Amniotic epithelial cell (primary cell): ENCODE measurements around the gene COMT.
"Not testable (repeated sequence)": the region's sequence is repeated elsewhere in the genome, so short reads cannot be mapped to it uniquely, and the experiment has no call there.

Experiments
- DNase-seq: peaks from one replicate; pipeline ENCODE4 v3.0.0-alpha.2; 2010; ENCODE audit warnings: low read depth

The COMT gene

DNA sequence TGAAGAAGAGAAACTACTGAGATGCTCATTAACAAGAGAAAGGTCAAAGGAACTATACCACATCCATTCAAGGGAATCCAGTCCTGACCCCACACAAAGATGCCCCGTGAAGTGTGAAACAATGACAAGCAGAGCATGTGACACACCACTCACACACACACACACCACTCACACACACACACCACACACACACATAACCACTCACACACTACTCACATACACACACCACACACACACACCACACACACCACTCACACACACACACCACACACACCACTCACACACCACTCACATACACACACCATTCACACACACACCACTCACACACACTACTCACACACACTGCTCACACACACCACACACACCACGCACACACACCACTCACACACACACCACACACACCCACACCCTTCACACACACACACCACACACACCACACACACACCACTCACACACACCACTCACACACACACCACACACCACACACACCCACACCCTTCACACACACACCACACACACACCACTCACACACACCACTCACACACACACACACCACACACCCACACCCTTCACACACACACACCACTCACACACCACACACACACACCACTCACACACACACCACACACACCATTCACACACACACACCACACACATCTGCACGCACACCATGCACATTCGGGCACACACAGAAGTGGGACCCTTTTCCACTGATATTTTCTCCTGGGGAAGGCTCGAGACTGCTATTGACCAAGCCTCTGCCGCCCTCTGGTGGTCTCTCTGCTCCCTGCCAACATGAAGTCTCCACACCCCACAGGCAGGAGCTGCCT is 32.0 kb upstream of the COMT start:
- DNase-seq = peak; percentile 64

DNA sequence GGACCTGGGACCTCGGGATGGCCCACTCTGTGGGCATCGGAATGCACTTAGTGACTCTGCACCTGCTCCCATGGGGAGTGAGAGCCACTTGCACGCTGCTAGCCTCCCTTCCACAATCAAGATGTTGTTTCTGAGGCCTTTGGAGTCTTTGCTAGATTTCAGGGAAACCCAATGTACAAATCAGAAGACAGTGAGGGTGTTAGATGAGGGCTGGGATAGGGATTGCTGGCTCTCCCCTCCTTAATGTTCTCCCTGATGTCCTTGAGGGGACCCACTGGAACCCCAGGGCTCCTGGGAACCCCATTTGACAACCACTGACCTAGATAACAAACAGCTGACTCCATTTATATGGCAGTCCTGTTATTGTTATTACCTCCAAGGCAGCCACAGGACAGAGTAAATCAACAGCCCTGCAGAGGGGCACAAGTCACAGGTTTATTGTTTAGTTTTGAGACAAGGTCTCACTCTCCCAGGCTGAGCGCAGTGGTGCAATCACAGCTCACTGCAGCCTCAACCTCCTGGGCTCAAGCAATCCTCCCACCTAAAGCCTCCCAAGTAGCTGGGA is 31.3 kb upstream of the COMT start:
- no peak for DNase-seq

DNA sequence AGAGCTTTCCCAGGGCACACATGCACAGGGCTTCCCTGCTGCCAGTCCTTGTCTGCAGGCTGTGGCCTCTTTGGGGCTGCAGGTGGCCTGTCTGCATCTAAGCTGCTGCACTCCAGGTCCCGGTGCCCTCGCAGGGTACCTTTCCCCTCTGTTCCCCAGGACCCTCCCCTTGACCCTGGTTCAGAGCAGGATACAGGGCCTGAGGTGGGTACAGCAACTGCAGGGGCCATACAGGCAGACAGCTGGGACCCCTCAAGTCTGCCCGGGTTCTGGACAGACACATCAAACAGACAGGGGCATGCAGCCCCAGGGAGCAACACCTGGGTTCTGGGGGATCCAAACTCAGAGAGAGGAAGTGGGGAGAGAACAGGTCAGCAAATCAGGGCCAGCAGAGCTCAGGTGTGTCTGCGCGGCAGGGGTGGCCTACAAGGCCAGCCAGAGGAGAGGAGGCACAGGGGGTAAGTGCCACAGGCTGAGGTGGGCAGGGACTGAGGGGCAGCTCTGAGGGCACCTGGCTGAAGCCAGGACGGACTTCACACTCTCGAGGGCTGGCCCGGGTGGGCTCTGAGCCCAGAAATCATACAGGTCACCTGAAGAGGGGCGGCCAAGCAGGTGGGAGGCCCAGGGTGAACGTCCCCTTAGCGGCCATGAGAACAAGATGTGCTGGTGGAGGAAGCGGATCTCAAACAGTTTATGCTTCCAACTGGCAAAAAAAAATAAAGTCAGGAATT is 29.9 kb upstream of the COMT start:
- DNase-seq = no peak

DNA sequence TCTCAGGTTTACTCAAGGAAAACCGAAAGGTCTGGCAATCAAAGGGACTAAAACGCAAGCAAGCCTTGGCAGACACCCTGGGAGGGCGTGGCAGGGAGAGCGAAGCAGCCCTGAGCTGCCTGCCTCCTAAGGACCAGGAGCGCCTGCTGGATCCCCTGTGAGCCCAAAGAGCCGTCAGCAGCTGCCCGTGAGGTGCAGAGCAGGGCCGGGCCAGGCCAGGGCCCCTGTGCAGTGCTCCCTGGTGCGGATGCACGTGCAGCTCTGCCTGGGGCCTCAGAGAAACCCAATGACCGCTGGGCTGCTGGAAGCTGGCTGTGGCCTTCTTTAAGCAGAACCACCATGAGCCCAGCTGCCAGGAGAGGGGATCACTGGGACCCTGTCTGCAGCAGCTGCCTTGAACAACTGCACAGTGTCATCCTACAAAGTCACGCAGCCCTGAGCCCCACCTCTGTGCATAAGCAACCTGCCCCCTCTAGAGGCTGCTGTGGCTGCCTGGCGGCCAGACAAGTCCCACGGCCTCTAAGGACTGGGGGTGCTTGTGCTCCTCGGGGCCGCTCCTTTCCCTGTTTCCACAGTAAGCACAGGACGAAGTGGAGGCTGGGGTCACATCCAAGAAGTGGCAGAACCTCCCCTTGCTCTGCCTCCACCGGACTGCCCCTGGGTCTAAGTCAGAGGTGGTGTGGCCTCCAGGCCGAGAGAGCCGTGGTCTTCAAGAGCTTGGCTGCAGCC is 29.1 kb upstream of the COMT start:
- no peak for DNase-seq

DNA sequence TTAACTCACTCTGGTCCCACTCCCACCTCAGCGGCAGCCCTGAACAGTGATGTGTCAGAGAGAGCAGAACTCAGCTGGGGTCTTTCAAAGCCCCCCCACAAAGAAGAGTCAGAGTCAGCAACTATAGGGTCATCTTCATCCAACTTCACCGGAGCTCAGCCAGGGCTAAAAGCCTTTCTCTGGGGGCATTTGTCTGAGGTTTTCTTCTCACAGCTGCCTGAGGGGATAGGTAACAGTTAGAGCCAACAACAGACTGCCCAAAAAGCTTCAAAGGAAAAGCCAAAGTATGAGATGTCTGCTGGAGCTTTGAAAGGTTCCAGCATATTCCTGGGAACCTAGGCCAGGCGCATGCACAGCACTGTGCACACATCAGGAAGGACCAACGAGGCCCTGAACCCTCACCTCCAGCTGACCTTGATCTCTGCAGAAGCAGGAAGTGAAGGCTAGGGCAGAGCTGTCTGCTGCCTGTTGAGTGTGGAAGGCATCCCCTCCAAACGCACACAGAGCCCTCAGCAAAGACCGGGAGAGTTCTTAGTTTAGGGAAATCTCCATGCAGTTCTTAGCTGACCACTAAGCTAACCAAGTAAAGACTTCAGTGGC is 28.1 kb upstream of the COMT start:
- no peak for DNase-seq

DNA sequence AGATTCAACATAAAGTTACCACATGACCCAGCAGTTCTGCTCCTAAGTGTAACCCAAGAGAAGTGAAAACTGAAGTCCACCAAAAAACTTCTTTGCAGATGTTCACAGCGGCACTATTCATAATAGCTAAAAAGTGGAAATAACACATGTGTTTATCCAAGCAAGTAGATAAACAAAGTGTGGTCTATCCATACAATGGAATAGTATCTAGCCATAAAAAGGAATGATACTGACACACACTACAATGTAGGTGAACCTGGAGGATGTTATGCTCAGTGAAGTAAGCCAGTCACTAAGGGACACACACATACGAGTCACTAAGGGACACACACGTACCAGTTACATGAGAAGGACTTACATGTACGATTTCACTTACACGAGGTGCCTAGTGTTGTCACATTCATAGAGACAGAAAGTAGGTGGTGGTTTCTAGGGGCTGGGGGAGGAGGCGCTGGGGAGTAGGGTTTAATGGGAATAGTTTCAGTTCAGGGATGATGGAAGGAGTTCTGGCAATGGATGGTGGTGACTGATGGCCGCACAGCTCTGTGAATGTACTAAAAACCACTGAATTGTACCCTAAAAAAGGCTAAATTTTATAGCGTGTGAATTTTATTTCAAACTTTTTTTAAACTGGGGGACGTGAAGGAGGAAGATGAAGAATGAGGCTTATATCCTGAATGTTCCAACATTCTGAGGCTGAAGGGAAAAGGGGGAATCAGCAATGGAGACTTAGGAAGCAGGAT is 27.2 kb upstream of the COMT start:
- DNase-seq = no peak

DNA sequence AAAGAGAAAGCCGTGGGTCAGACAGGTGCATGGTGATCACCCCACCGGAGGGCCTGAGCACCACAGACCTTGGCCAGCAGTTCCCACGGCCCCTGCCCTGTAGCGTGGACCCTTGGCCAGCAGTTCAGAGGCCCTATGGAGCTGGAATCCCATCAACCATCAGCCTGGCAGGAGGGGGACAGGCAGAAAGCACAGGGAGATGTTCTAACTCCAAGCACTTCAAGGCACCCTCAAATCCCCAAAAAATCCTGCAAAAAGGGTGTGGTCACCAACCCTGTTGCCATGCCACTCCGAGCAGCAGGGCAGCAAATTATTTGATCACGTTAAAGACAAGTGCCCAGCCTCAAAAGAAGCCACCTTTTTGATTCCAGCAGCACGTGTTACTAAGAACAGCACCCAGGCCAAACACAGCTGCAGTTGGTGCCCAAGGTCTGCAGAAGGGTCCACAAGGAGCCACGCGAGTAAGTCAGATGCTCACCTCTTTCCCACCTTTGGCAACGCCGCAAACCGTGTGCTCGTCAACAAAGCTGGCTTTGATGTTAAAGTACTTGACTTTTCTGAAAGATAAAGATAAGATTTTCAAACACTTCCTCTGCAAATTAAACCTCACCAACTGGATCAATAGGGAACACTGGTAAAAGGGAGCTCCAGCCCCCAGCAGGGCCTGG is 26.2 kb upstream of the COMT start:
- DNase-seq = no peak

DNA sequence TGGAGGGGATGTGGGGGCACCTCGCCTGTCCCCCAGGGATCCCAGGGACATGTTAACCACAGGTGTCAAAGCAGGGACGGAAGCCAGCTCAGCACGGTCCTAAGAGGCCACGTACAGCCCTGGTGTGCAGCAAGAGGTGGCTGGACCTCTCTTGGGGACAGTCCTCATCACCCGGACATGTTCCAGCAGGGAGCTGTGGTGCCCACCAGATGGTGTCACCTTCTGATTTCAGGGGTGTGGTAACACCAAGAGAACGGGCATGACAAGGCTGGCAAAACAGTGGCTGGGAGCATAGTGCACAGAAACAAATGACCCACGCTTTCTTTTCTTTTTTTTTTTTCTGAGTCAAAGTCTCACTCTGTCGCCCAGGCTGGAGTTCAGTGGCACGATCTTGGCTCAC is 25.6 kb upstream of the COMT start:
- DNase-seq = no peak

DNA sequence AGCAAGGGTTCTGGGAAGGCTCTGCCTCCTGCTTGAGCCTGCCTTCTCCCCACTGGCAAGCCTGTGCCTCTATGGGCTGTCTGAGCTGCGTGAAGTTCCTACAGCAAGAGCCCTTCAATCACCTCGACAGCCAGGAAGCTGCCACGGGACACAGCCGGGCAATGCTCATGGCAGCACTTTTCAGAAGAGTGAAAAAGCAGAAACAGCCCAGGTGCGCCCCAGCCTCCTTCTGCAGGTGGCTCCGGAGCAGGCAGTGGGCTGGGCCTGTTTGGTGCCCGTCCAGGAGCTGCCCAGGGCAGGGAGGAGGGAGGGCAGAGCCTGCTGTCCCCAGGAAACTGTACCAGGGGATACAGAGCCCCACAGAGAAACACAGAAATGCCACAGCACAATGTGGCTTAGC is 24.6 kb upstream of the COMT start:
- no peak for DNase-seq

DNA sequence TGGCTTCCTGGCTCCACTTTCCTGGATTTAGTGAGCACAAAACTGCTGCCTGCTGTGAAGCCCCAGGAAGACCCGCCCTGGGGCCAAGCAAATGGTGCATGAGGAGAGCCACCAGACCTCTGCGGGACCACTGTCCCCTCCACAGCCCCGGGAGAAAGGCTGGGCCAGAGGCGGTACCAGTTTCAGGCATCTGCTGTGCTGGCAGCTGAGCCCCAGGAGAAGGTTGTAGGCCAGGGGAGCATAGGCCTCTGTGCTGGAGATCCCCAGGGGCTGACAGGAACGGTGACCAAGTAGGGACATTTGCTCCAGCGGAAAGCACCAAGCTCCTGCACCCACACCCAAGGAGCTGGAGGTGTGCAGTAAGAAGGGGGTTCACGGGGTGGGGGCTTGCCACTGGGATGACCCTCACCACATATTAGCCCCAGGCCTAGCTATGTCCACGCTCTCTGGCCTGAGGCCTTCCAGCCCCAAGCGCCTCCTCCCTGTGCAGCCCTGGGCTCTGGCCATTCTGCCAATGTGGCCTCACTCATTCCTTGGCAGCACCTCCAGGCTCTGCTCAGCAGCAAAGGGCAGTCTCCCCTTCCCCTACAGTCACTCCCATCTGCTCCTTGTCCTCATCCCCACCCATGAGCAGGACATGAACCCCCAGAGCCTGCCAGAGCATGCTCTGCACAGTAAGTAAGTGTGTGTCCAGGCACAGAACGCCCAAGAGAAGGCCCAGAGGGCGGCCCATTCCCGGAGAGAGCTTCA is 24.0 kb upstream of the COMT start:
- DNase-seq = no peak

DNA sequence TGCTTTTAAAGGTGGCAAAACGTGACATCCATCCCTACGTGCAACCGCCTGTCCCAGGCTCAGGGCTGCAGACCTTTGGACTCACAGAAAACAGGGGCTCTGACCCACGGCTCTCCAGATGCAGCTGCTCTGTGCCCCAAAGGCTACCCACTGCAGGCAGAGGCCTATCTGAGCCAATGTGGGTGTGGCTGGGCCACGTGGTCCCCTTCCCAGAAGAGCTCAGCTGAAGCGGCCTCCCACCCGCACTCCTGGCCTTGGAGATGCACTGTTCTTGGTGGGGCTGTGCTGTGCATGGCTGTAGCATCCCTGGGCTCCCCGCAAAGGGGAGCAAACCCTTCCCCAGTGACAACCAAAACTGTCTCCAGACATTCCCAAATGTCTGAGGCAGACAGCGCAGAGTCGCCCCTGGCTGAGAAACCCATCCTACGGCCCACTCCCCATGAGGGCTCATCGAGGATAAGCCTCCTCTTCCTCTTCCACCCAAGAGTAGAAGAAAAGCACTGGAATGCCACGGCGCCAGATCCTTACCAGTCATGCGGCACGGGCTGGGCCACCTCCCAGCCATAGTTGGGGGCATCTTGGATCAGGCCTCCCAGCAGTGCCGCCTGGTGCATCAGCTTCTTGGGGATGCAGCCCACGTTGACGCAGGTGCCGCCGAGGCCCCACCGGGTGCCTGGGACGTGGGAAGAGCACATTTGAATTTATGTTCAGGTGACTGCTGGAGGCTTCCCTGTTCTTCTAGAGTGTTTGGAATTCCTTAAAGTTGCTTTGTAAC is 23.1 kb upstream of the COMT start:
- DNase-seq = no peak

DNA sequence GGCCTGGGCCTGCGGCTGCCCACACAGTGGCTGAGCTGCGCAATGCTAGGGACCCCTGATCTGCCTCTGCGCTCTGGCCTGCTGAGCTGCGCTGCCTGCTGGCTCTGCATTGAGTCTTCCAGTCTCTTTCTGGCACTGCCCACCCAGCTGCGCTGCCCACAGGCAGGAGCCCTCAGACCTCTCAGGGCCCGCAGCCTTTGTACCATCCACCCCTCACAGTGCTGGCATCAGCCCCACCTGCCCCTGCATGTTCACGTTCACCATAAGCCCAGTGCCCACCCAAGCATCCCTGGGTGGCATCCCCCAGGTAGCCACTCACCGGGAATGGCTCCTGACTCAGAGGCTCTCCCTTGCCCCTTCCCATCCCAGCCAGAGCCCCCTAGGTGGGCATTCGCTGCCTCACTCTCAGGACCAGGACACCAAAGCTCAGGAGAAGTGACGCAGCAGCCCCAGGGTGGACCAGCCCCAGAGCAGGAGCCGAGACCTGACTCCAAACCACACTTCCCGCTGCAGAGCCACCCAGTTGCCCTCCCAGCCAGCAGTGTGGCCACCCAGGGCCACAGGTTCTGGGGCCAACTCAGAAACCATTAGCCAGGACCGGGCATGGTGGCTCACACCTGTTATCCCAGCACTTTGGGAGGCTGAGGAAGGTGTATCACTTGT is 21.7 kb upstream of the COMT start:
- DNase-seq = no peak

DNA sequence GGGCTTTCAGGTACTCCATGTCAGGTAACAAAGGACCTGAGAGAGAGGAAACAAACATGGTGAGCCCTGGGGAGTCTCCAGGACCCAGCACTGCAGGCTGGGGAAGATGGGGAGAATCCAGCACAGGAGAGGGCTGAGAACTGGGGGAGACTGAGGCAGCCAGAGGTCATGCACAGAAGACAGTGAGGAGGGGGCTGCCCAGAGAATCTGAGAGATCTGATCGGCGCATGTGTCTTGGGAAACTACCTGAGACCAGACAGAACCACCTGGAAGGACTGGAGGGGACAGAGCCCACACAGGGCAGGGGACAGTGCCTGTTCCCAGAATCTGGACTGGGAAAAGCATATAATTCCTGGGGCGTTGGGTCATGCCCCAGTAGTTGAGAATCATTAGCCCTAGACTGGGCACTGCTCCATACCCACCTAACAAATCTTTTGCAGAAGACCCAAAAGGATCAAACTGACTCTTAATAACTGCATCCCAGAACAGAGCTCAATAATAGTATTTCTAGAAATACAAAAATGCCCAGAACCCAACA is 20.0 kb upstream of the COMT start:
- DNase-seq = no peak

DNA sequence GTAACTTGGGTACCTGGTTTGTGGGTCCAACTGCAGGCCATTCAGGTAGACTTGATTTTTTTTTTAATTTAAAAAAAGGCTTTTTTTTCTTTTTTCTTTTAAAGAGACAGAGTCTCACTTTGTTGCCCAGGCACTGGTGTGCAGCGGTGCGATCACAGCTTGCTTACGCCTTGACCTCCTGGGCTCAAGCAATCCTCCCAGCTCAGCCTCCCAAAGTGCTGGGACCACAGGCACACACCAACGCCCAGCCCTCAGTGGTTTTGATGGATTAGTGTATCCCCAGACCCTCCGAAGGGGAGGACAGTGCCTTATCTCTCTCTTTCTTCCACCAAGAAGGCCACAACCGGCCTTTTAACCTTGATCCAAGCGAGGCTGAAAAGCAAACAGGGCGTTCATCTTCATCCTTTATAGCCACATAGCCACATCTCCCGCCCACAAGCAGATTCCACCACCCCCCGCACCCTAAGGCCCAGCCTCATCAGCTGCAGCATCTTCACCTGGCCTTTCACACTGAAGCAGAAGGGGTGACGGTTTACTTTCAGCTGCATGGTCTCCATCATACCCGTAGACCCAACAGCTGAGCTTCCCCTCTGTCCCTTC is 17.6 kb upstream of the COMT start:
- DNase-seq = no peak

DNA sequence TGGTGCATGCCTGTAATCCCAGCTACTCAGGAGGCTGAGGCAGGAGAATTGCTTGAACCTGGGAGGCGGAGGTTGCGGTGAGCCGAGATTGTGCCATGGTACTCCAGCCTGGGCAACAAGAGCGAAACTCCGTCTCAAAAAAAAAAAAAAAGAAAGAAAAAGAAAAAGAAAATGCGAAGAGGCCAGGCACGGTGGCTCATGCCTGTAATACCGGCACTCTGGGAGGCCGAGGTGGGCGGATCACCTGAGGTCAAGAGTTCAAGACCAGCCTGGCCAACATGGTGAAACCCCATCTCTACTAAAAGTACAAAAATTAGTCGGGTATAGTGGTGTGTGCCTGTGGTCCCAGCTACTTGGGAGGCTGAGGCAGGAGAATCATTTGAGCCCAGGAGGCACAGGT is 15.5 kb upstream of the COMT start:
- not testable (repeated sequence) for DNase-seq

DNA sequence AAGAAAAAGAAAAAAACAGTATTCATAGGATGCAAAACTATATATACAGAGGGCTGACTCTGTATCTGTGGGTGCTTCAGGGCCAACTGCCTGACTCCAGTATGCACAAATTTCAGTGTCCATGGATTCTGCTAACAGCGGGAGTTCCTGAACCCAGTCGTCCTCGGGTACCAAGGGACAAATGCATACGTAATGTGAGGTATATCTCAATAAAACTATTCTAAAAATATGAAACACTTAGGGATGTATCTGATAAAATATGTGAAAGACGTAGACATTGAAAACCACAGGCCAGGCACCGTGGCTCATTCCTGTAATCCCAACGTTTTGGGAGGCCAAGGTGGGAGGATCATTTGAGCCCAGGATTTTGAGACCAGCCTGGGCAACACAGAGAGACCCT is 13.9 kb upstream of the COMT start:
- no peak for DNase-seq

DNA sequence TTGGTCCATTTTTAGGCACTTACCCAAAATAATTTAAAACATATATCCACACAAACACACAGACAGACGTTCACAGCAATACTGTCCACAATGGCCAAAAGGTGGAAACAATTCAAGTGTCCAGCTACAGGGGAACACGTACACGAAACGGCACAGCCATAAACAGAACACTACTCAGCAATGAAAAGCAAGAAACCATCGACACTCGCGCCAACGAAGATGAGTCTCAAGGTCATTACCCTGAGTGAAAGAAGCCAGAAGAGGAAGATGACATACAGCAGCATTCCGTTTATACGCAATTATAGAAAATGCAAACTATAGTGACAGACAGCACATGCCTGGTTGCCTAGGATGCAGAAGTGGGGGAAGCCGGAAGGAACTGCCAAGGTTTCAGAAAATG is 13.4 kb upstream of the COMT start:
- DNase-seq = no peak
